NCI-H1694 treated with DMSO at 0.1 percent for 48 hours (cell line): ENCODE results near the gene FNDC11.

Experiments used
- DNase-seq: peaks from one replicate; lab custom pipeline; 2025; lab: John Stamatoyannopoulos, UW

The FNDC11 gene

DNA sequence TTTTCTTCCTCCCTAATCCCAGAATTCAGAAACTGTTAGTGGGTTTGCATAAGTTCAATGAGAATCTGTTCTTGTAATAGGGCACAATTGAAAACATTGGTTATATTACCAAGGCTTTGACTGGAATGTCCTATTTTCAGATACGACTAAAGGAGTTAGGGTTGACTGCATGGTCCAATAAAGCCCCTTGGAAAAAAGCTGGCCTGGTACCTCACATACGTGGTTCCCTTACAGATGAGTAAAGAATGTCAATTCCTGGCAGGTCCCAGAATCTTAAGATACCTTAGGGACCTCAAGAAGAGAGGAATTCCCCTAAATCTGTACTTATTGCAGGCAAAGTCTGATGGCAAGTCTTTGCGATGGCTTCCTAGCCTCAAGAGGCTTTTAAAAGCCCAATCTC, 28.8 kb upstream of the FNDC11 start:
- DNase-seq: no peak

DNA sequence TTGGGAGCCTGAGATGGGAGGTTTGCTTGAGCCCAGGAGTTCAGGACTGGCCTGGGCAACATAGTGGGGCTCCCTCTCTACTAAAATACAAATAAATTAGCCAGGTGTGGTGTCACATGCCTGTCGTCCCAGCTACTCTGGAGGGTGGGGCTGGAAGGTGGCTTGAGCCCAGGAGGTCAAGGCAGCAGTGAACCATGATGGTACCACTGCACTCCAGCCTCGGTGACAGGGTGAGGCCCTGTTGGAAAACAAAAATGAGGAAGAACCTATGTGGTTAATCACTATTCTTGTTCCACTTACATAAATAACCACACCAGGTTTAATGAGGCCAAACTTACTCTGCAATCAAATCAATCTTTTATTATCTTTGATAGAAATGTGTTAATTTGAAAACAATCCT, 28.0 kb upstream of the FNDC11 start:
- no peak for DNase-seq

DNA sequence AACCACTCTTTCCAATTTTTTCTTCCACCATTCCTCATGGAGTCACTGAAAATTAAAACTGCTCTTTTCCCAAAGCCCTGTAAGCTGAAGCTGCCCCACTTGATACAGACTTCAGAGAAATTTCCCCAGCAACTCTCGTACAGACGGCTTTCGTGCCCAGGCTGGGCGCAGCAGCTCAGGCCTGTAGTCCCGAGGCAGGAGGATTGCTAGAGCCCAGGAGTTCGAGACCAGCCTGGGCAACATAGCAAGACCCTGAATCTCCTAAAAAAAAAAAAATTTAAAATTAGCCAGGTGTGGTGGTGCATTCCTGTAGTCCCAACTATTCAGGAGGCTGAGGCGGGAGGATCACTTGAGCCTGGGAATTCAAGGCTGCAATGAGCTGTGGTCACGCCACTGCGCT, 26.8 kb upstream of the FNDC11 start:
- no peak for DNase-seq

DNA sequence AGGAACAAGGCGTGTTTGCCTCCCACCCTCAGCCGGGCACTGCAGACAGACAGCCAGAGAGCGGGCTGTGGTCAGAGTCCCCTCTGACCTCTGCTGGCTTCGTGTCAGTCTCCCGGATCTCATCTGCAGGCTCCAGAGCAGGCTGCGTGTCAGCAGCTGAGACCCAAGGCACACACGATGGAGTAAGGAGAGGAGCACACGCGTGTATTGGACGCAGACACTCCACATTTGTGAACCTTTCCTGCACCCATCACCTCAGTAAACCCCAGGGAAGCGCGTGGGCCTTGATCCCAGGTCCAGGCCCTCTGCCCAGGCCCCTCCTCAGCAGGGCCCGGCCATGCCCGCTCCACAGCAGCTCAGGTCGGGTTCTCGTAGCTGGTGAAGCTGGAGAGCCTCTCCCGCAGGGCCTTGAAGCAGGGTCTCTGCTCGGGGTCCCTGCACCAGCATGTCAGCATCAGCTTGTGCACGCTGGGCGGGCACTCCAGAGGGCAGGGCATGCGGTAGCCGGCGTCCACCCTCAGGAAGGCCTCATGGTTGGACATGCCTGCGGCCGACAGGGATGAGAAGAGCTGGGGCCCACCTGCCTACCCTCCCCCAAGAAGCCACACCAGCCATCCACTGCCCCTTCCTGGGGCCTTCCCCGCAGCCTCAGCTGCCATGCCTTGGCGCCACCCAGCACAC, 24.6 kb upstream of the FNDC11 start:
- DNase-seq: no peak

DNA sequence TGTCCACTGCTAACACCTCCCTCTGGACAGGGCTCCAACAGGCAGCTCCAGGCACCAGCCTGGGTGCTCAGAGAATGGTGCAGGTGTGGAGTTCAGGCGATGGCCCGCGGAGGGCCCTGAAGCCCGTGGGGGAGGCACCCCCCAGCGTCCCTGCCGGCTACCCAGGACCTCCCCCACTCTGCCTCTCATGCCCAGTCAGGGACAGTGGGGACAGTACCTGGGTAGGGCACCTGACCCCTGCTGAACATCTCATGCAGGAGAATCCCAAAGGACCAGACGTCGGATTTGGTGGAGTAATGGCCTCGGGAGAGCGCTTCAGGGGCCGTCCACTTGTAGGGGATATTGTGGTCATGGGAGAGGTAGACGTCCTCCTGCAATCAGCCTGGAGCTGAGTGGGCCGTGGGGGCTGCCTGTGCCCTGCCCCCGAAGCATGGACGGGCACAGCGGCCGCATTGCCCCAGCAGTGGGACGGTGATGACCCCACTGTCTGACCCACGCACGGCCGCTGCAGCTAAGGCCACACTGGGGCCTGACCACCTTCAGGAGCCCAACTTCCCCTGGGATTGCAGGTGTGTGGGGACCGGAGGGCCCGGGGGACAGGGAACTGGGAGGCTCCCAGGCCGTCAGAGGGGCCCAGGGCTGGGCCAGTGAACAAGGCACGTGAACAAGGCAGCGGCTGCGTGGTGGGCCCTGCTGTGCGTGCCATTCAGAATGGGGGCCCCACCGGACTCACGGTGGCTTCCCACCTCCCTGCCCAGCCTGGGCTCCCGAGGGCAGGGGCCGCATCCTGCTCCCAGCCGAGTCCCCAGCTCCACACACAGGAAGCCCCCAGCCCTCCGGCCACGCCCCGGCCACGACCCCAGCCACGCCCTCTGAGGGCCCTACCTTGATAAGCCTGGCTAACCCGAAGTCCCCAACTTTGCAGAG, 23.8 kb upstream of the FNDC11 start:
- DNase-seq: no peak

DNA sequence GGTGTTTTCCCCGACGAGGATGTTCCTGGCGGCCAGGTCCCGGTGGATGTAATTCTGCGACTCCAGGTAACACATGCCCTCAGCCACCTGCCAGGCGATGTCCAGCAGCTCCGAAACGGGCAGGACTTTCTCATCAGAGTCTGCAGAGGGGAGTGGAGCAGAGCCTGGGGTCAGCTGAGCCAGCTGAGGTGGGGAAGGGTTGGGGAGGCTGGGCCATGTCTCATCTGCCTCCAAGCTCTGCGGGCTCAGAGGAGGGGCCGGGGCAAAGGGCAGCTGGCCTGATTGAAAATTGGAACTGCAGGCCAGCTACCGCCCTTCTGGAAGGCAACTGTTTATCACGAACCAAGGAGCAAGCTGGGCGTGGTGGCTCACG, 23.2 kb upstream of the FNDC11 start:
- DNase-seq: no peak

DNA sequence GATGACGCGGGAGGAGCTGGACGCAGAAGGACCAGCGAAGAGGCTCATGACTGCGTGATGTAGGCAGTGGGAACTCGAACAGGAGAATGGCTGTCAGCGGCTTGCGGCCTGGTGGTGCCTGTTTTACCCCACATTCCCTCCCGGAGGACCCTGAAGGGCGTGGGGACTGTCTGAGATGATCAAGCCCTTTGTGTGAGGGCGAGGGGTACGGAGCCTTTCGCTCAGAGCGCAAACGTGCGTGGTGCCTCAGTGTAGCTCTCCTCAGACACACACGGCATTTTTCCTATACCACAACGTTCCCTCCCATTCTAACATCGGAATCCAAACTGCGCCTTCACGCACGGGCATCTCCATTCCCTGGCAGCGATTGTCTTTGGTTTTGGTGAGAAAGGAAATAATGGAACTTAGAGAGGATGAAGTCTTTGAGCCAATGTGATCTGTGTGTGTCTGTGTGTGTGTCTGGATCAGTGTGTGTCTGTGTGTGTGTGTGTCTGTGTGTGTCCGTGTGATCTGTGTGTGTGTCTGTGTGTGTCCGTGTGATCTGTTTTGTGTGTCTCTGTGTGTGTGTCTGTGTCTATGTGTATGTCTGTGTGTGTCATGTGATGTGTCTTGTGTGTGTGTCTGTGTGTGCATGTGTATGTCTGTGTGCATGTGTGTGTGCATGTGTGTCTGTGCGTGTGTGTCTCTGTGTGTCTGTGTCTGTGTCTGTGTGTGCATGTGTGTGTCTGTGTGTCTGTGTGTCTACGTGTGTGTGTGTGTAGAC, 22.1 kb upstream of the FNDC11 start:
- no peak for DNase-seq

DNA sequence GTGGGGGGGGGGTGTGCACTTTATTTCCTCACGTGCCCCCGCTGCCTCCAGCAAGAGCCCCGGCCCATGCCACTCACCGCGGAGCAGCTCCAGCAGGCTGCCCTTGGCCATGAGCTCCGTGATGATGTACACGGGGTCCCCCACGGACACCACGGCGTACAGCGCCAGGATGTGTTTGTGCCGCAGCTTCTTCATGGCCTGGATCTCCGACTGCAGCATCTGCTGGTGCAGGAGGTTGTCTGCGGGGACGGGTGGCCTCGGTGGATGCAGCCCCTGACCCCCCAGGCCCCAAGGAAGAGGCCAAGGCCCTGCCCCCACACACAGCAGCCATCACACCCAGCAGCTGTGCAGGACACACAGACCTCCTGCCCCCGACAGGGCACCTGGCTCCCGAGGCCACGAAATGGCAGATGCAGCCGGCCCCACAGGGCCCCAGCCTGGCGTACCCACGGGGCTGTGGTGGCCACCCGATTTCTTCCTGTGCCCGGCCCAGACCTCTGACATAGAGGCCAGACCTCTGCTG, 21.4 kb upstream of the FNDC11 start:
- no peak for DNase-seq

DNA sequence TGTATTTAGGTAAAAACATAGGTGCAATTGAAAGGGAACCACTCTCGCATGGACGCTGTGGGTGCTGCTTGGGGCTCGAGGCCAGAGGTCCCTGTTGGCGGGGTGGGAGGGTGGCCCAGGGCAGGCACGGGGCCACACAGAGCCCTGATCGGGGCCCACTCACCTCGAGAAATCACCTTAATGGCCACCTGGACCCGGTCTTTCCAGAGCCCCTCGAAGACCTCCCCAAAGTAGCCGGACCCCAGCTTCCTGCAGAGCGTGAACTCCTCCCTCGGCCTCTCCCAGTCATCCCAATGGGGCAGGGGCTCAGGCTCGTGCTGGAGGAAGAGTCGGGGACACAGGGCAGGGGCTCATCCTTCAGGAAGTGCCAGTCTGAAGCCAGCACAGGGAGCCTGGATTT, 20.6 kb upstream of the FNDC11 start:
- no peak for DNase-seq

DNA sequence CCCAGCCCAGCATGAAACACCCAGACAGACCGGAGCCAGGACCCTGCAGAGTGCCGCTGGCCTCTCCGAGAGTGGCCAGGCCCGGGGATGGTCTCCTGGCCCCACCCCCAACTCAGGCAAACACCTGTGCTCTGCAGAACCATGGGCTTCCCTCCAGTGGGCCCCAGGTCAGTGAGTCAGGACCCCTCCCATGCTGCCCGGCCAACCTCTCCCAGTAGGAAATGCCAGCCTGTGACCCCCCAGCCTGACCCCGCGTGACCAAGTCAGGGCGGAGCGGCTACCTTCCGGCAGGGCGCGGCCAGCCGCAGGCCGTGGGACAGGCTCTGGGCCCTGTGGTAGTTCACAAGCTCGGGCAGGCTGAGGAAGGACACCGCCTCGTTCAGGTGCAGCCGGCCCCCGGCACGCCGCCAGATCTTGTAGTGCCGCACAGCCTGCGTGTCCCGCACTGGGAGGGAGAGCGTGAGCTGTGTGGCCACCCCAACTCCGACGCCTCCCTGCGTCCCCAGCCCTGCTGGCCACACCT, 20.0 kb upstream of the FNDC11 start:
- no peak for DNase-seq

DNA sequence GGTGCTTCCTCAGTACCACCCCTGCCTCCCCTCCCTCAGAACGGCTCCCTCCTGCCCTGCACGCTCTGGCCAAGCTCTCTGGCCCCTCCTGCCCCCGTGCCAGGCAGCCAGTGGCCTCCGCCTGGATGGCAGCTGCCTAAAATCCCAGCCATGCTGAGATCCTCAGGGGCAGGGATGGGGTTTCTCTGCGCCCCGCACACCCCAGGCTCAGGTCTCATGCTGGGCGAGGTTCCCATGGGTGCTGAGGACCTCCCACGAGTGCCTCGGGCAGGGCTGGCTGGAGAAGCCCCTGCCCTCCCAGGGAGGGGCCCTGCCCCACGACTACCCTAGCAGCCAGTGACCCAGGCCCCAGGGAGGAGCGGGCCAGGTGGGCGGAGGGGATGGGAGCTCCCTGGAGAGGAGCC, 19.5 kb upstream of the FNDC11 start:
- DNase-seq: no peak

DNA sequence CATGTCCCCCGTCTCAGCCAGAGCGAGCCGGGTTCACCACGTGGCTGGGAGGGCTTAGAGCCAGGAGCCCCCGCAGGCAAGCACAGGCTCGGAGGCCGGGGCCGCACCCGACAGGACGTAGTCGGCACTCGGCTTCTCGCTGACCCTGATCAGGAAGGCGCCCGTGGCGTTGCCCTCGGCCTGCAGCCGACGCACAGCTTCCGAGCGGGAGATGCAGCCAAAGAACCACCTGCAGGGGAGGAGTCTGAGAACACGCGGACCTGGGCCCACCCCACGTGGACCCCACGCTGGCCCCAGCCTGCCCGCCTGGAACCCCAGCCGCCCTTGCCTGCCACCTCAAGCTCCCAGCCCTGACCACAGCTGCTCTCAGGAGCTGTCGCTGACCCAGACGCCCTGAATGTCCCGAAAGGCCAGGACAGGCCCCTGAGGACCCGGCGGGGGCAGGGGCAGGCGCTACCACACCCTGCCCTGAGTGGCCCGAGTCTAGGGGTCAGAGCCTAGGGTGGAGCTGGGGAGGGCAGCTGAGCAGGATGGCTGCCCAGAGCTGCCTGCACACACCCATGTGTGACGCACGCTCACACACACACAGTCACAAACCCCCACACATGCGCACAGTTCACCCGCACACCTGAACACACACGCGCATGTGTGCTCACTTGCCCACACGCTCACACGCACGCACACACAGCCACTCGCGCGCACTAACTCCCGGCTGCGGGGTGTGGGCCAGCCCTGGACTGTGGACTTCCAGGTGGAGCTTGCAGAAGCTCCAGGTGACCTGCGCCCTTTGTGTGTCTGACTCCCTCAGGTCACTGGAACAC, 18.9 kb upstream of the FNDC11 start:
- no peak for DNase-seq

DNA sequence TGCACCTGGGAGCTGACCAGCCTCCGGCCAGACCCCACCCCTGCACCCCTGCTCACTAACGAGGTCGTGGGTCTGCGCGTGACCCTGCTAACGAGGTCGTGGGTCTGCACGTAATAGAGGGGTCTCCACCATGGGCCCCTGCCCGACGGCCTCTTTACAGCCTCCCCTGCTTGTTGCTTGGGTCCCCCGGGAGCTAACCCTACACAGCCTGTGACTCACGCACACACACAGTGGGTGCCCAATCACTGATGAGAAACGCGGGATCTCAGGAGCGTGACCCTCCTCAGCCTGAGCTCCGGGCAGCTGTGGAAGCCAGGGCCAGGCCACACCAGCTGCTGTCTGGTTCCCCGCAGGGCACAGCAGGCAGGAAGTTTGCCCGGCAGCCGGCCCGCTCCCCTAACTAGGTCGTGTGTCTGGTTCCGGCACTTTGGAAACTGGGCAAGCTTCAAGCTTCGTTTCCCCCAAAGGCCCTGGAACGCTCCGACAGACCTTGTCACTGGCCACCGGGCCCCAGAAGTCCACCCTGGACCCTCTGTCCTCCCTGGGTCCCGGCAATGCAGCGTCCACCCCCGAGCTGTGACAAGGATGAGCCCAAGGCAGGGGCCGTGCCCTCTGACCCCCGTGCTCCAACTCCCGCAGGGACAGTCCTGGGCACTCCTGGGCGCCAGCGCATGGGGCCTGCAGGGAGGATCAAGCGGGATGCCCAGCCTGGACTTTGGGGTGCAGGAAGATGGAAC, 17.6 kb upstream of the FNDC11 start:
- no peak for DNase-seq

DNA sequence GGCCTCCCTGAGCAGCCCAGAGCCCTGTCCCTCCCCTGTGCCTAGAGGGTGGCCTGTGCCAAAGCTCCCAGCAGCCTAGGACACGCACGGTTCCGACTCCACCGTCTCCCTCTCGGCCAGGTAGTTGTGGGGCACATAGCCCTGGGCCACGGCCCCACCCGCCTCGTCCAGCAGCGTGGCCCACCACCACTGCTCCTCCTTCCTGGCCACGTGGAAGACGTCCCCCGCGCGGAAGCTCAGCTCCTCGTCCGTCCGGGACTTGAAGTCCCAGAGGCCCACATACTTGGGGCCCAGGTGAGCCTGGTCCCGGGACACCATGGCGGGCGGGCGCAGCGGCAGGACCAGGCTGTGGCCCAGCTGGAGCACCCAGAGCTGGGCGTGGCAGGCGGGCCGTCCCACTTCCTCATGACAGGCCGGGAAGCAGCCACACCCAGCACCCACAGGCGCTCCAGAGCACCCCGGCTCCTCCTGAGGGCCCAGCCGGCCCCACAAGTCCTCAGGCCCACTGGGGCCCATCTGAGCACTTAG, 16.9 kb upstream of the FNDC11 start, which contains the start of gene PTK6:
PTK6 (minus strand) TSS at position 380 of the 528 bp plus-strand sequence; CDS start at position 318, 62 bp downstream.
- DNase-seq: no peak

DNA sequence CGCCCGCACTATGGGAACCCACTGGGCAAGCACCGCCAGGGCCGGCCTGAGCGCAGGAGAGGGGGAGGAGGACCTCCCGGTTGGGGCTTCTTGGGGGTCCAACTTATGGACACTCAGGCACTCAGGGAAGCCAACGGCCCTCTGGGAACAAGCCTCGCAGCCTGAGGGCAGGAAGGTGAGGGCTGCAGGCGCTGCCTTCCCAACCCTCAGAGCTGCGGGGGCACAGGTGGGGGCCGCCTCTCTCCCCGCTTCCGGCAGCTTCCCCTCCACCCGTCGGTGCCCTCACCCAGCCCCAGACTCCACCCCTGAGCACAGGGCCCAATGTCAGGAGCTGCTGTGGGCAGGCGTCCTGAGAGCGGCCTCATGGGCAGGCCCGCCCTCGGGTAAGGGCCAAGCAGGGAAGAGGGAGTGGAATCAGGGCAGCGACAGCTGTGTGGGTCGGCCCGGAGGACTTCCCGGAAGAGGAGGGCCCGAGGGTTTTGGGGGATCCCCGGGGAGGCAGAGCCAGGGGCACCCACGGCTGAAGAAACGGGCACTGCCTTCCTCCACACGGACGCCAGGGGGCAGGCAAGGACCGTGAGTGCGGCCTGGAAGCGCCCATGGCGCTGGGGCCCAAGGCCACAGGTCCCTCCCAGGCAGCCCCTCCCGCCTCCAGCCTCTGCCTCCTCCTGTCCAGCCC, 16.3 kb upstream of the FNDC11 start:
- peak; percentile 58 for DNase-seq

DNA sequence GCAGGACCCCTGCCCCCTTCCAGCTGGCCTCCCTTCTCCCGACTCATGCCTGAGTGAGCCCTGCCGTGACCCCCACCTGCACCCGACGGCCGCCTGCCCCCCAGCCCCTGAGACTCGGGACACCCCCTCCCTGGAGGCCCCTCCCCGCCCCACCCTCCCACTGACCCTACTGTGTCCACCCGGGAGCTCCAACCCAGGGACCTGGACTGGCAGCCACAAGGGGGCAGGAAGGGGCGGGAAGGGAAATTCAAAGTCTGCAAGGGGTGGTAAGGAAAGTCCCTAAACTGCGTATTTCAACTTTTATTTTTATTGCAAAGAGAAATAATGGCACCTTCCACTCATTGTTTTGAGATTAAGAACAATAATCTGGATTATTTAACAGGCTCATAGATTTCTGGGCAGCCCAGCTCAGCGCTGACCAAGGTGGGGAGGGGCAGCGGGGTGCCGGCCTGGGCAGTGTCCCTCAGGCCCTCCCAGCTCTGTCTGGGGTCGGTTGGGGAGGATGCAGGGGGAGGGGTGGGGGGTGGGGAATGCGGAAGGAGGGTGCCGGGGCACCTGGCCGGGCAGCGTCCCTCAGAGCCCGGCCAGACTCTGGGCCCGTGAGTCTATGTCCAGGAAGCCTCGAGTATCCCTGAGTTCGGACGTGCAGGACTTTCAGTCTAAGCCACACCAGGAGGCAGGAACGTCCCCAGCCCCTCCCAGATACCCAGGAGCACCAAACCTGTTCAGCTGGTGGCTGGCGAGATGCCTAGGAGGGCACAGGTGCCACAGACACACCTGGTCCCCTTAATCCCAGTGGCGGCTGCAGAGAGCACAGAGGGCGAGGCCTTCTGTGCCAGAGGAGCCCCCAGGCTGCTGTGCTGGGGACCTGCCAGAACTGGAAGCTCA, 15.5 kb upstream of the FNDC11 start:
- no peak for DNase-seq

DNA sequence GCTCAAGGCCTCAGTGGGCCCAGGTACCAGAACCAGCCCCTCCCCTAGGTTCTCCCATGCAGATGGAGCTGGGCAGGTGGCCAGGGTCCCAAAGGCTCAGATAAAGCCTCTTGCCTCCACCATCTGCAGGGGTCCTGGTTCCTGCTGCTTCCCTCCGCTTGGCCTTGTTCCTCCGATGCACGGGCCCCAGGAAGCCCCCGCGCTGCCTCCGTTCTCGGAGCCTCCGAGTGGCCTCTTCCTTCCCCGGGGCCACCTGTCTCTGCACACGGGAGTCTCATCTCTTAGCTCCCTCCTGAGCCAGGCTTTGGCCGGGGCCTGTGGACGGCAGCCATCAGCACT, 14.9 kb upstream of the FNDC11 start:
- DNase-seq: no peak

DNA sequence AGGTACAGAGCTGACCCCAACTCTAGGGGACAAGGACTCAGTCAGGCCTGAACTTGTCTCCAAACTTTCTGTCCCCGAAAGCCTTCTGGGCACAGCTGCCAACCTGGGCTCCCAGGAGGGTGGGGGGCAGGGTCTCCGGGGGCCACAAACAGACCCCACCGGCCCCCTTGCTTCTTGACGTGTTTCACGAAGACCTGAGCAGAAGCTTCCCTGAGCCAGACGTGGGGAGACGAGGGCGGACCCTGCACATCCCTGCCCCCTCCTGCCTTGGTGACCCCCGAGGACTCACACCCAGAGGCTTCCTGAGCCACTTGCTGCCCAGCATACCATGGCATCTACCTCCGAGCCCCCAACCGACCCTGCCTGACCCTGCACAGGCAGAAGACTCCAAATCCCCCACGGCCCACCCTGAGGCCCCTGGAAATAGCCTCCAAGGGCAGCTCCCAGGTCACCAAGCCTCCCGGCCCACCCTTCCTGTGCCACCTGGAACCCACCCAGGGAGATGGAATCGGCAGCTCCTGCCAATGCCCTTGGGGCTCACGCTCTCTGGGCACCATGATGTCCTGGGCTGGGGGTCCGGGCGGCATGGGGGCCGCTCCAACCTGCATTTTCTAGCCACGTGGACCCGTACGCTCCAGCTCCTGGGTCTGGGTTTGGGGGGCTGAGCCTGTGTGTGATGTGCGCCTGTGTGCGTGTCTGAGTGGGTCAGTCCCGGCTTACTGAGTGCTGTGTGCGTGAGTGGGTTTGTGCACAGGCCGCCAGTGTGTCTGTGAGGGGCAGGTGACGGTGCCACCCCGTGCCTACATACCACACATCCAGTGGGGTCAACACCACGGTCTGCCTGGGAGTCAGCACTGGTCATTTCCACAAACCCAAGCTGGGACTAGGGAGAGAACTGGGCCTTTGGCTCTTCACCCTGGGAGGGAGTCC, 14.3 kb upstream of the FNDC11 start:
- no peak for DNase-seq
